H1 (cell line): ENCODE measurements around the gene CIAO2B. TPM values are rescaled to one million over a fixed set of nuclear protein-coding genes. Genes with fewer than 3 reads are reported as not detected.

Experiments used
- CTCF ChIA-PET: fragments of 300-600 bp; sonication (Branson Sonifier 250); formaldehyde crosslinking; loops from one replicate; lab custom pipeline; 2021; ENCODE audit not compliant: partially characterized antibody; lab: Charles Lee
- POLR2A ChIA-PET: fragments of 300-600 bp; sonication (Branson Sonifier 250); formaldehyde crosslinking; loops from one replicate; lab custom pipeline; 2021; ENCODE audit warnings: inconsistent platforms; ENCODE audit not compliant: partially characterized antibody; lab: Charles Lee
- DNase-seq, 2 experiments: peaks; one replicate each; pipeline versions ENCODE4 v3.0.0 to v3.0.0-alpha.2; 2010 to 2022; ENCODE audit warnings: low spot score in 2 of 2, low read depth in 1 of 2, mixed read lengths in 1 of 2
- FAIRE-seq: peaks from 2 replicates; lab custom pipeline; 2011; peaks lifted over from hg19 to GRCh38; lab: Jason Lieb, UNC
- H2AFZ ChIP-seq: 2 replicates; pipeline ENCODE4 v1.8.1; 2012; ENCODE audit warnings: low read length, inconsistent platforms
- H2AK5ac ChIP-seq: 2 replicates; pipeline ENCODE4 v1.6.1; 2013; ENCODE audit warnings: low read depth, low read length
- H2BK120ac ChIP-seq: replicated peaks from 2 replicates; pipeline ENCODE3; 2013; ENCODE audit warnings: low read depth, low read length, inconsistent platforms
- H2BK12ac ChIP-seq: 2 replicates; pipeline ENCODE4 v1.6.1; 2013; ENCODE audit warnings: low read depth, low read length
- H2BK15ac ChIP-seq: 2 replicates; pipeline ENCODE4 v1.6.1; 2013; ENCODE audit warnings: low read length
- H2BK20ac ChIP-seq: 2 replicates; pipeline ENCODE4 v1.6.1; 2013; ENCODE audit warnings: low read length
- H2BK5ac ChIP-seq: 2 replicates; pipeline ENCODE4 v1.6.1; 2013; ENCODE audit warnings: low read depth, low read length
- H3K14ac ChIP-seq: 2 replicates; pipeline ENCODE4 v1.6.1; 2013; ENCODE audit warnings: inconsistent platforms; ENCODE audit not compliant: insufficient read length
- H3K18ac ChIP-seq: 2 replicates; pipeline ENCODE4 v1.6.1; 2013; ENCODE audit warnings: low read length; ENCODE audit errors: extremely low read depth
- H3K23ac ChIP-seq: 2 replicates; pipeline ENCODE4 v1.6.1; 2013; ENCODE audit warnings: inconsistent platforms; ENCODE audit not compliant: insufficient read length
- H3K23me2 ChIP-seq: 2 replicates; pipeline ENCODE4 v1.6.1; 2013; ENCODE audit warnings: low read depth, low read length
- H3K27ac ChIP-seq: 2 replicates; pipeline ENCODE4 v1.6.1; 2011; ENCODE audit warnings: low read depth, low read length, inconsistent platforms
- H3K27me3 ChIP-seq, 4 experiments: replicated peaks in 1 of 4; 1 replicate in 1 of 4; 2 replicates in 3 of 4; pipeline versions ENCODE4 v1.6.1 to v1.8.1; 2011 to 2013; ENCODE audit warnings: low read length in 3 of 4, mild to moderate bottlenecking in 3 of 4, inconsistent platforms in 2 of 4, mixed read lengths in 2 of 4, moderate library complexity in 1 of 4; ENCODE audit not compliant: control insufficient read depth in 3 of 4, insufficient read depth in 3 of 4; ENCODE audit errors: extremely low read depth in 1 of 4
- H3K36me3 ChIP-seq, 4 experiments: 2 replicates each; pipeline versions ENCODE4 v1.6.1 to v1.8.1; 2011 to 2013; ENCODE audit warnings: mild to moderate bottlenecking in 4 of 4, low read length in 3 of 4, moderate library complexity in 2 of 4, control low read depth in 1 of 4, inconsistent platforms in 1 of 4; ENCODE audit not compliant: insufficient read depth in 4 of 4, control insufficient read depth in 2 of 4
- H3K4ac ChIP-seq: replicated peaks from 2 replicates; pipeline ENCODE3; 2013; ENCODE audit warnings: low read length, low read depth, mixed read lengths, inconsistent platforms; ENCODE audit not compliant: insufficient read length
- H3K4me1 ChIP-seq, 4 experiments: replicated peaks in 1 of 4; 1 replicate in 1 of 4; 2 replicates in 3 of 4; pipeline versions ENCODE4 v1.6.1 to v1.8.1; 2011 to 2013; ENCODE audit warnings: low read length in 3 of 4, inconsistent platforms in 2 of 4, mixed read lengths in 1 of 4; ENCODE audit not compliant: insufficient read depth in 4 of 4, control insufficient read depth in 3 of 4
- H3K4me2 ChIP-seq, 2 experiments: 2 replicates each; pipeline versions ENCODE4 v1.6.1 to v1.8.1; 2011 to 2013; ENCODE audit warnings: low read depth in 2 of 2, low read length in 2 of 2, control low read depth in 1 of 2, inconsistent platforms in 1 of 2, mild to moderate bottlenecking in 1 of 2; ENCODE audit not compliant: insufficient read depth in 1 of 2
- H3K4me3 ChIP-seq, 4 experiments: fragments of 200-600, 300-600 bp in 1 of 4; sonication (generic), shearing (Covaris generic), sonication (Bioruptor Twin) in 1 of 4; 2 replicates each; pipeline versions ENCODE4 v1.5.1 to v1.8.1; 2011 to 2016; ENCODE audit warnings: low read length in 4 of 4, low read depth in 3 of 4, control low read depth in 2 of 4, inconsistent platforms in 2 of 4, mild to moderate bottlenecking in 2 of 4, mixed read lengths in 1 of 4, moderate library complexity in 1 of 4; ENCODE audit not compliant: insufficient read depth in 2 of 4; ENCODE audit errors: extremely low read depth in 1 of 4
- H3K56ac ChIP-seq: replicated peaks from 2 replicates; pipeline ENCODE3; 2013; ENCODE audit warnings: low read depth, mild to moderate bottlenecking, mixed read lengths, low read length, inconsistent platforms; ENCODE audit not compliant: insufficient read length
- H3K79me1 ChIP-seq: 2 replicates; pipeline ENCODE4 v1.6.1; 2013; ENCODE audit warnings: low read depth, low read length, control low read depth
- H3K79me2 ChIP-seq, 2 experiments: 2 replicates each; pipeline versions ENCODE4 v1.6.1 to v1.8.1; 2012 to 2013; ENCODE audit warnings: low read length in 2 of 2, mild to moderate bottlenecking in 2 of 2, inconsistent platforms in 1 of 2; ENCODE audit not compliant: insufficient read depth in 2 of 2, control insufficient read depth in 1 of 2
- H3K9ac ChIP-seq, 4 experiments: replicated peaks in 1 of 4; 1 replicate in 1 of 4; 2 replicates in 3 of 4; pipeline versions ENCODE4 v1.6.1 to v1.8.1; 2011 to 2013; ENCODE audit warnings: low read depth in 3 of 4, low read length in 3 of 4, control low read depth in 2 of 4, mild to moderate bottlenecking in 2 of 4, moderate library complexity in 2 of 4, inconsistent platforms in 1 of 4; ENCODE audit errors: extremely low read depth in 1 of 4
- H3K9me3 ChIP-seq, 2 experiments: 2 replicates each; pipeline versions ENCODE4 v1.6.1 to v1.8.1; 2012 to 2013; ENCODE audit warnings: mild to moderate bottlenecking in 2 of 2, moderate library complexity in 2 of 2, control low read depth in 1 of 2, inconsistent platforms in 1 of 2, low read depth in 1 of 2, low read length in 1 of 2, mixed read lengths in 1 of 2; ENCODE audit not compliant: insufficient read depth in 2 of 2
- H4K20me1 ChIP-seq, 2 experiments: replicated peaks in 1 of 2; 2 replicates each; pipeline versions ENCODE3 to v1.8.1; 2011 to 2013; ENCODE audit warnings: inconsistent platforms in 2 of 2, low read length in 2 of 2, mild to moderate bottlenecking in 1 of 2; ENCODE audit not compliant: insufficient read depth in 2 of 2, control insufficient read depth in 1 of 2
- H4K5ac ChIP-seq: 2 replicates; pipeline ENCODE4 v1.6.1; 2013; ENCODE audit warnings: low read length, low read depth, mixed read lengths, inconsistent platforms; ENCODE audit not compliant: insufficient read length
- H4K8ac ChIP-seq: 2 replicates; pipeline ENCODE4 v1.8.0; 2013; ENCODE audit warnings: mild to moderate bottlenecking, moderate library complexity, low read length, inconsistent platforms; ENCODE audit not compliant: insufficient read depth; ENCODE audit errors: extremely low read depth
- H4K91ac ChIP-seq: replicated peaks from 2 replicates; pipeline ENCODE3; 2013; ENCODE audit warnings: low read length, mixed read lengths, inconsistent platforms; ENCODE audit not compliant: insufficient read length
- CBX5 ChIP-seq: fragments of 300-800, 300-1000 bp; sonication (generic); IDR thresholded peaks from 2 replicates; pipeline ENCODE4 v1.7.1; 2016; ENCODE audit warnings: antibody characterized with exemption, low read length, low read depth
- WGBS, 2 experiments: shearing (Covaris generic) in 1 of 2; methylation state at CpG; one replicate each; pipeline versions ENCODE4 v1.1.6 to v1.1.7; 2013 to 2015; ENCODE audit warnings: low lambda C conversion rate in 2 of 2, mixed read lengths in 2 of 2, inconsistent platforms in 1 of 2, low coverage in 1 of 2, missing lambda C conversion rate in 1 of 2; ENCODE audit not compliant: insufficient replicate concordance in 2 of 2, insufficient coverage in 1 of 2, insufficient read length in 1 of 2; ENCODE audit errors: extremely low coverage in 1 of 2, missing lambda C conversion rate in 1 of 2; 5-methylcytosine and 5-hydroxymethylcytosine counted together
- polyA plus RNA-seq, 7 experiments: library from polyadenylated mRNA; depleted of rRNA in 3 of 7; stranded (reverse) in 5 of 7; unstranded in 2 of 7; fragments of >200 nt in 5 of 7; fragments of 200-250 nt in 2 of 7; gene quantifications; 1 replicate in 5 of 7; 2 replicates in 1 of 7; 4 replicates in 1 of 7; pipeline versions ENCODE4 v1.2.1 to v1.2.3, GENCODE V29; 2011 to 2013; ENCODE audit warnings: missing spikeins in 2 of 7, mixed read lengths in 2 of 7
- total RNA-seq: library from RNA; stranded (reverse); fragmentation: NEBNext Ultra II Directional; extraction: Animal tissue kit (Norgen Biotek cat#: 25700); gene quantifications from 2 replicates; pipeline ENCODE4 v1.2.1, GENCODE V29; 2021

Gene CIAO2B
- total and polyA plus RNA-seq, 2 of the 8 experiments (the other 6 are each of a cell fraction or from before 2014, with no cell fraction given) = 65.6 to 248 TPM

- no peak for DNase-seq
- ChIA-PET POLR2A (interaction anchor here (1.2 to 2.0 kb wide), 2 partner anchors 10 to 51 kb away, joined by 4 to 7 read pairs; partner anchors contain the start of gene PDP2), CTCF (interaction anchor here (0.7 to 5.5 kb wide), 10 partner anchors 9 to 172 kb away, joined by 3 to 44 read pairs (median 4); no protein-coding TSS in a partner anchor)
- Histone ChIP-seq H3K4me2 (no peak overlapping the region), H4K8ac (no peak overlapping the region), H3K23ac (no peak overlapping the region), H2BK12ac (no peak overlapping the region), H2BK15ac (no peak overlapping the region), H3K4me1 (peaks cover 0 to 13% (median 8%) of the 10 kb centered on the region in 4 experiments; a peak in 5 of 7 replicates), H3K23me2 (peaks cover 15% of the 10 kb centered on the region; the same call in 1 of the 2 replicates), H2BK5ac (no peak overlapping the region), H3K27me3 (peaks cover 0 to 17% (median 11%) of the 10 kb centered on the region in 4 experiments; a peak in 5 of 7 replicates), H3K27ac (no peak overlapping the region), H3K14ac (no peak overlapping the region), H3K9me3 (no peaks in the 10 kb centered on the region), H2BK120ac (no peak overlapping the region), H4K91ac (no peak overlapping the region), H4K5ac (no peak overlapping the region), H3K4me3 (no peak overlapping the region), H2AK5ac (no peak overlapping the region), H3K79me2 (no peaks in the 10 kb centered on the region; a peak in 1 of 4 replicates), H3K56ac (no peak overlapping the region), H3K79me1 (no peaks in the 10 kb centered on the region; the same call in 1 of the 2 replicates), H3K18ac (no peak overlapping the region), H3K4ac (no peak overlapping the region), H3K36me3 (peaks cover 0 to 3% (median under 1%) of the 10 kb centered on the region in 4 experiments; a peak in 3 of 8 replicates), H4K20me1 (peaks cover 2% of the 10 kb centered on the region in 2 experiments), H2AFZ (no peak overlapping the region), H2BK20ac (no peak overlapping the region), H3K9ac (no peak overlapping the region)
- WGBS, 2 experiments = 96% methylated on average over 2 of the region's 2 CpGs; no CpG with 5 or more reads in 1 of the 2 experiments
- TF ChIP-seq CBX5 = no peak
- no peak for FAIRE-seq
Measured at GRCh38 chr16:66931665-66932064, 2.5 kb downstream of the CIAO2B start.
